GM21529 (cell line): ENCODE results near the gene QPRT.
"Not testable (repeated sequence)": the region's sequence is repeated elsewhere in the genome, so short reads cannot be mapped to it uniquely, and the experiment has no call there.

Experiments
- ATAC-seq: cut with Tn5 transposase; IDR thresholded peaks from one replicate; pipeline ENCODE4 v1.9.1; 2021; ENCODE audit not compliant: unreplicated experiment

QPRT gene

DNA sequence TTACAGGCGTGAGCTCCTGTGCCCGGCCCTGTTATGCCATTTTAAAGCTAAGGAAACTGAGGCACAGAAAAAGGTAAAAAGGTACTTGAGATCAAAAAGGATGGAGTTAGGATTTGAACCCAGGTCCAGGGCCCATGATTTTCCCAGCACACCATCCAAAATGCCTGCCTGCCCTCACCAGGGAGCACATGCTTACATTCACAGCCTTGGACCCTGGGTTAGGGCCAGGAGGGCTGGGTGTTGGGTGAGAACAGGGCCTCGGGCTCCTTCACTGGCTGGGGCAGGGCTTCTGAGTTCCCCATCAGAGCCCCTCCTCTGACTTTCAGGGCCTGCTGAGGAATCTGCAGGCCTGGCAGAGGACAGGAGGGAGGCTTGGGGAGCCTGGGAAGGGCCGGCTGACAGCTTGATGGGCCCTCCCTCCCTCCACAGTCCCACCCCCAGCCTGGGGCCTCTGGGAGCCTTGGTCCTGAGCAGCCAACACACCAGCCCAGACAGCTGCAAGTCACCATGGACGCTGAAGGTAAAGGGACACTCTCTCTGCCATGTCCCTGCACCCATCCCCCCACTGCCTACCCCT lies at the start of gene QPRT:
QPRT (plus strand) TSS at position 490 of the 577 bp plus-strand sequence; CDS start at position 508, 18 bp downstream.
- ATAC-seq: no peak

DNA sequence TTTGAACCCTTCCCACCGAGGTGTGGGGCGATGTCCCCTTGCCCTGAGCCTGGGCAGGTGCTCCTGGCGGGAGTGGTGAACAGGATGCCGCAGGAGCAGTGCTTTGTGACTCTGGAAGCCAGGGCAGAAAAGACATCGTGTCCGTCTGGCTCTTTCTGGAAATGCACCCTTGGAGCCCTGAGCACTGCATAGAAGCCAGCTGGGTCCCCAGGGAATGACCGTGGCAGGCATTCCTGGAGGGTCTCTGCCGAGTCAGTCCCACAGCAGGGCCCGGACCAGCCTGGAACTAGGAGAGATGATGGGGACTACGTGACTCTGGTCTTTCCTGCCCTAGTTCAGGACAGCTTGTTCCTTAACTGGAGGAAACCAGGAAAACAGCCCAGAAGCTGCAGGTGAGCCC lies 49.7 kb upstream of the QPRT start:
- not testable (repeated sequence) for ATAC-seq

DNA sequence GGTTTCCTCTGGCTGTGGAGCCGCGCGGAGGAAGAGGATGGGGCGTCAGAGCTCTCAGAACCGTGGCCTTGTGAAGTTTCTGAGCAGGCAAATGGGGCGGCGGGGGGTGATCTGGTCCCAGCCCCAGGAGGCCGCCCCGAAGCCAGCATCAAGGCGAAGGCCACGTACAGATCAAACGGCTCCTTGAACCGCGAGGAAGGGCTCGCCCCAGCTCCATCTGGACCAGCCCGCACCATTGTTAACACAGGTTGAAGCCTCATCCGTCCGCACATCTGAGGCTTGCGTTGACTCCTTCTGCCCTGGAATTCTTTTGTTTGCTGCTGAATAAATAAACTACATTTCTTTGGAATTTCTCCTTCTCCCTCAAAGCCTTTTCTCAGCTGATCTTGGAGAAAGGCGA lies 47.3 kb upstream of the QPRT start:
- not testable (repeated sequence) for ATAC-seq

DNA sequence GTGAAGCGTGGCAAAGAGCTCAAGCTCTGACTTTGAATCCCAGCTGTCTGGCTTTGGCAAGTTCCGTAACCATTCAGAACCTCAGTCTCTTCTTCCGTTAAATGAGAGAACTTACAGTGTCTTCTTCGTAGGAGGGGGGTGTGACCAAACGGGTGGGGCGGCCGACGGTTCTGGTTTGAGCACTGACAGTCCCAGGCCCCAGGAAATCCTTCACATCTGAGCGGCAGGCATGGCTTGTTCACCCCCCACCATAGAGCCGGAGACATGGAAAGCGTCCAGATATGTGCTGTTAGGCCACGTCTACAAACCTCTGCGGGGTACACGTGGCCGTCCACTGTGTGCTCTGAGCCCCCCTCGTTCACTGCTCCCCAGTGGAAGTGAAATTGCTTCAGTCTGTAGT lies 43.1 kb upstream of the QPRT start:
- not testable (repeated sequence) for ATAC-seq

DNA sequence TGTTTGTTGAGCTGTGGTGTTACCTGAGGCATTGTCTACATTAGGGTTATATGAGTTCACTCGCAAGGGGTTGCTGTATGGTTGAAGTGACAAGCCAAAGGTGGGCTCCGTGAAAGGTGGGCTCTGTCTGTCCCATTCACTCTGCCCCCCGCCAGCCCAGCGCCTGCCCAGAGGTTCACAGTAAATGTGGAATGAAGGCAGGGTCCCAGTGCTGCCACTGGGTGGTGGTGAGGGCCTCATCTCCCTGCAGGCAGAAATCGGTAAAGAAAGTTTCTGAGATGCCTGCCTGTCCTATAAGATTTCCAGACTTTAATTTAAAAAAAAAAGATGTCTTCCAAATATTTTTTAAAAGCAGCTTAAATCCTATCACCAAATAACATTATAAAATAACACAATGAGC lies 42.6 kb upstream of the QPRT start:
- not testable (repeated sequence) for ATAC-seq

DNA sequence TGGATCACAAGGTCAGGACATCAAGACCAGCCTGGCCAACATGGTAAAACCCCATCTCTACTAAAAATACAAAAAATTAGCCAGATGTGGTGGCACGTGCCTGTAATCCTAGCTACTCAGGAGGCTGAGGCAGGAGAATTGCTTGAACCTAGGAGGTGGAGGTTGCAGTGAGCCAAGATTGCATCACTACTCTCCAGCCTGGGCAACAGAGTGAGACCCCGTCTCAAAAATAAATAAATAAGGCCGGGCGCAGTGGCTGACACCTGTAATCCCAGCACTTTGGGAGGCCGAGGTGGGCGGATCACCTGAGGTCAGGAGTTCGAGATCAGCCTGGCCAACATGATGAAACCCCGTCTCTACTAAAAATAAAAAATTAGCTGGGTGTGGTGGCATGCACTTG lies 40.2 kb upstream of the QPRT start:
- ATAC-seq: not testable (repeated sequence)

DNA sequence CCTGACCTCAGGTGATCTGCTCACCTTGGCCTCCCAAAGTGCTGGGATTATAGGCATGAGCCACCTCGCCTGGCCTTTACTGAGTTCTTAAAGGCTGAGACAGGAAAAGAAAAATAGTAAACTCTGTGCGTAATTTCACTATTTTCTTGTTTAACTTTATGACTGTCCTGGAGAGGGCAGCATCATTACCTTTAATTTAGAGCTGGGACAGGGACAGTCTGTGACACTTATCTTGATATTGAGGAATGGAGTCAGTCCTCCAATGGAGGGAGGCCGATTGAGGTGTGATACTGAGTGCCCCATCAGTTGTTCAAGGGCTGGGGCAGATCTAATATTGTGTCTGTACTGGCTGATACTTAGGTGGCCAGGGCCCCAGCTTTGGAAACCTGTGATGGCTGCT lies 37.4 kb upstream of the QPRT start:
- no peak for ATAC-seq

DNA sequence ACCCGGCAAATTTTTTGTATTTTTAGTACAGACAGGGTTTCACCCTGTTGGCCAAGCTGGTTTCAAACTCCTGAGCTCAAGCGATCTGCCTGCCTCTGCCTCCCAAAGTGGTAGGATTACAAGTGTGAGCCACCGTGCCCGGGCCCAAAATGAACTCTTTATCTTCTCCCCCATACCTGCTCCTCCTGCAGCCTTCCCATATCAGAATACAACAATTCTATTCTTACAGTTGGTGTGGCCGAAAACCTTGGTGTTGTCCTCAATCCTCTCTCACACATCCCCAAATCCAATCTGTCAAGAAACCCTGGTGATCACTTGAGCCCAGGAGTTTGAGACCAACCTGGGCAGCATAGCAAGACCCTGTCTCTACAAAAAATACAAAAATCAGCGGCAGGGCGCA lies 35.4 kb upstream of the QPRT start:
- no peak for ATAC-seq

DNA sequence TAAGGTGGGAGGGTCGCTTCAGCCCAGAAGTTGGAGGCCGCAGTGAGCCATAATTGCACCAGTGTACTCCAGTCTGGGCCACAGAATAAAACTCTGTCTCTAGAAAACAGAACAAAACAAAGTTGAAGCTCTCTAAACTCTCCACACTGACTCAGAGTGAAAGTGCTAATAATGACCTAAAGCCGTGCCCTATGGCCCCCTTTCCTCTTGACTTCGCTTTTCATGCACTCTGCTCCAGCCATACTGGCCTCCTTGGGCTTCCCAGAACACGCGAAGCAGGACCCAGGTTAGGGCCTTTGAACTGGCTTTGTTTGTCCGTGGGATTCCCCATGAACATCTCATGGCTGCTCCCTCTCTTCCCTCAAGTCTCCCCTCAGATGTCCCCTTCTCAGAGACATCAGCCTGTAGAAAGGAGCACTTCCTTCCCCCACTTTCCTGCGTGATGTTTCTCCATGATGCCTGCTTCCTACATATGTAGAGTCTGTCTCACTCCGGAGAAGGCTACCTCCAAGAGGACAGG lies 34.6 kb upstream of the QPRT start:
- peak; percentile 54 for ATAC-seq

DNA sequence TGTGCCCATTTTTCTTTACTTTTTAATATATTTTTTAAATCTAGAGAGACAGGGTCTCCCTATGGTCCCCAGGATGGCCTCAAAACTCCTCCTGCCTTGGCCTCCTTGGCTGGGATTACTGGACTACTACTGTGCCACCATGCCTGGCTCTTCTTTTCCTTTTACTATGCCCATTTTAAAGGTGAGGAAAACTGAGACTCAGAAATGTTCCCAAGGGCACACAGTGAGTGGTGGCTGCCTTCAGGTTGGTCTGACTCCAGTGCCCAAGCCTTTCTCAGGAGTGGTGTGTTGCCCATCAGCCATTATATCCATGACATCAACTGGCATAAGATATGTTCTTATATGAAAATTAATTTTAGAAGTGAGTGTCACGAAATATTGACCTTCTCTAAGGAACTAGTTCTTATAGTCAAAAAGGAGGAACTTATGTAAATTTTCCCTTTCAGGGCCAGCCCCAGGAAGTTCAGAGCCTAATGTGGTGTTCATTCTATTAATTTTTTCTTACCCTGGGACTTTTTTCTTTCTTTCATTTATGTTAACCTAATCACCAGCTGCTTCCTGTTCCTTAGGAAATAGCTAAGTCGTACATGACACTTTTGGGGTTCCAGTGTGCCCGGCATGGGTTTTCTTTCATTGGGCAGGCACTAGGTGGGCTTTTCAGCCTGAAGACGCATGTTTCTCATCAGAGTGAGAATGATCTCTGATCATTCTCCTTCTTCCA lies 33.8 kb upstream of the QPRT start:
- no peak for ATAC-seq

DNA sequence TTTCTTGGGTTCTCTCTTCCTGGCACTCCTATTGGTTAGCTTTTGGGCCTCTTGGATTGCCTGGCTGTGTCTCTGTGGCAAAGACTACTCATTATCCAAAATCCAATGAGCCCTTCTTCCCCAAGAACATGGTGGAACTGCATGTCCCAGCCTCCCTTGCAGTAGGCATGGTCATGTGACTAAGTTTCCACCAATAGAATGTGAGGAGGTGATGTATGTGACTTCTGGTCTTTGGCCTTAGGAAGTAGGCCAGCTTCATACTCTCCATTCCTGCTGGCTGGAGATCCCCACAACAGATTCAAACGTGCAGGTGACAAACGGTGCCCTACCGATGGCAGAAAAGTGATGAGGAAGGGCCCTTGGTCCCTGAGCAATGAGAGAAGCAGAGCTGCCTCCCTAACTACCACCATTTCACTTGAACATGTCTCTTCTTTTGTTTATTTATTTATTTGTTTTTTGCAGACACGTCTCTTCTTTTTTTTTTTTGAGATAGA lies 33.2 kb upstream of the QPRT start:
- ATAC-seq: no peak

DNA sequence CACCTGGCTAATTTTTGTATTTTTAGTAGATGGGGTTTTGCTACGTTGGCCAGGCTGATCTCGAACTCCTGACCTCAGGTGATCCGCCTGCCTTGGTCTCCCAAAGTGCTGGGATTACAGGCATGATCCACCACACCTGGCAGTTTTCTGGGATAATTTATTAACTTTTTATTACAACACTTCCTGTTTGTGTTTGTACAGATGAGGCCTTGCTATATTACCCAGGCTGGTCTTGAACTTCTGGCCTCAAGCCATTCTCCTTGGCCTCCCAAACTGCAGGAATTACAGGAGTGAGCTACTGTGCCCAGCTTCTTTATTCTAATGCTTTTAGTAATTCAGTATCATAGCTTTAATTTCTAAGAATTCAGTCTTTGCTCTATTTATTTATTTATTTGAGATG lies 32.0 kb upstream of the QPRT start:
- no peak for ATAC-seq

DNA sequence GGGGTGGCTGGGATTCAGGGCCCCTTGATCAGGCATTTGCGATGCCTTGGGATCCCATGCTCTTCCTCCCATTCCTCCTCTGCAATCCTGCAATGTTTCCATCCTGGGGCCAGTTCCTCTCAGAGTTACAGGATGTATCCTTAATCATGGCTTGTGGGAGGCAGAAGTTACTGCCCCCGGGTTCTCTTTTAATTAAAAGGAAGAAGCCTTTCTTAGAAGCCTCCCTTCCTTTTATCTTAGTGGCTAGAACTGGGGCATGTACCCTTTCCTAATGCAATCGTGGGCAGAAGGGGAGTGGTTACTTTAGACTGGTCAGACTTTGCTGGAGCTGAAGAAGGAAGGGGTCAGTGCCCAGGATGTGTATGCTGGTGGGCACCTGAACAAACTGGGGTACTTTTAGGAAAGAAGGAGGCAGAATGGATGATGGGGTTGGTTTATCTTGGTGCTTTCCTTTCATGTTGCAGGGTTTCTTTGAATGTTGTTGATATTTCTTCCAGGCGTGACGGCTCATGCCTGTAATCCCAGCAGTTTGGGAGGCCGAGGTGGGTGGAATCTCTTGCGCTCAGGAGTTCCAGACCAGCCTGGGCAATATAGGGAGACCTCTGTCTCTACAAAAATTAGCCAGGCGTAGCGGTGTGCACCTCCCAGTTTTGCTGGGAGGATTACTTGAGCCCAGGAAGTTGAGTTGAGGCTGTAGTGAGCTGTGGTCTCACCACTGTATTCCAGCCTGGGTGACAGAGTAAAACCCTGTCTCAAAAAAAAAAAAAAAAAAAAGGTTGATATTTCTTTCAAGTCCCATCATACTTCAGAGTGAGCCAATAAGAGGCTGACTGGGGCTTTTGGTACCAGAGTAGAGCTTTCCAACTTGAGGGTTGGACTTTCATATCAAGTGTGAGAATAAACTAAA lies 29.1 kb upstream of the QPRT start:
- no peak for ATAC-seq

DNA sequence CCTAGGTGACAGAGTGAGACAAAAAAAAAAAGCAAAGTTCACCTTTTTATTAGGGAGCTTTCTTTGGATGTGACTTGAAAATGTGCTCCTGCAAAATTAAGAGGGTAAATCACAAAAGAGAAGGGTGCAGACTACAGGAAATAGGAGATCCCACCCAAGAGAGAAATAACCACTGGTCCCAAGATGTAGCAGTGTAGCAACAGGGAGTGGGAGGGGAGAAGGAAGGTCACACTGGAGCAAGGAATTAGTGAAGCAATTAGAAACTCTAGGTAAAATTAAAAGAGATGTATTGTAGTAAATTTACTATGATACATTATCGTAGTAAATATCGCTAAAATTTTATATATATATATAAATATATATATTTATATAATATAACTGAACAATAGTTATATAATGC lies 28.2 kb upstream of the QPRT start:
- ATAC-seq: no peak

DNA sequence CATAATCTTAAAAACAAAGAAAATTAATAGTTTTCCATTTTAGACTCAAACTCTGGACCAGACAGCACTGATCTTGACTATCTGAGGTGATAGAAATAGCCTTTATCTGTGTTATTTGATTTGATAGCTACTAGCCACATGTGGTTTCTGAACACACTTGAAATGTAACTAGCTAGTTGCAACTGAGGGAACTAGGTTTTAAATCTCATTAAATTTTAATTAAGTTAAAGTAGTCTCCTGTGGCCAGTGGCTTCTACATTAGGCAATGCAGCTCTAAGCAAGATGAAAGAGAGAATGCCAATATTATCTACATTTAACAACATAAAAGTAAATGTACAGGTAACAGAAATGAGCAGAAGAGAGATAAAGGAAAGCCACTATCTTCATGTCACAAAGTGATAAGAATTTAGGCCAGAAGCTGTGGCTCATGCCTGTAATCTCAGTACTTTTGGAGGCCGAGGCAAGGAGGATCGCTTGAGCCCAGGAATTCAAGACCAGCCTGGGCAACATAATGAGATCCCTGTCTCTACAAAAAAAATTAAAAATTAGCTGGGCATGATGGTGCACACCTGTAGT lies 27.1 kb upstream of the QPRT start:
- no peak for ATAC-seq

DNA sequence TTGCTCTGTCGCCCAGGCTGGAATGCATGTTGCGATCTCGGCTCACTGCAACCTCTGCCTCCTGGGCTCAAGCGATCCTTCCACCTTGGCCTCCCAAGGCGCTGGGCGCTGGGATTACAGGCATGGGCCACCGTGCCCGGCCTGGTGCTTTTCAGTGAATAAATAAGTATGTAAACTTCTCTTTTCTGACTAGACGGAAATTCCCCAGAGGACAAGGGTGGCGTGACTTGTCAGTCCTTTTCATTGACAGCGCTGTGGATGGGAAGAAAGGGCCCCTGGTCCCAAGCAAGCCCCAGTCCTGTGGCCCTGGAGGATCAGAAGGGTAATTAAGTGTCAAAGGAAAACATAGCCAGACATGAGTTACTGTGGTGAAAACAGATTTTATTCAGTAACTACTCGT lies 25.5 kb upstream of the QPRT start:
- no peak for ATAC-seq

DNA sequence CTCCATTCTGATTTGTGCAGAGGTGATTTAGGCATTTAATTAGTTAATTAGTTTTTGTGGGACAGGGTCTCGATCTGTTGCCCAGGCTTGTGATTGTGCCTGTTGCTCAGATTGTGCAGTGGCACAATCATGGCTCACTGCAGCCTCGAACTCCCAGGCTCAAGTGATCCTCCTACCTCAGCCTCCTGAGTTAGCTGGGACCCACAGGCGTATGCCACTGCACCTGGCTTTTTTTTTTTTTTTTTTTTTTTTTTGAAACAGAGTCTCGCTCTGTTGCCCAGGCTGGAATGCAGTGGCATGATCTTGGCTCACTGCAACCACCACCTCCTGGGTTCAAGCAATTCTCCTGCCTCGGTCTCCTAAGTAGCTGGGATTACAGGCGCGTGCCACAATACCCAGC lies 25.1 kb upstream of the QPRT start:
- not testable (repeated sequence) for ATAC-seq

DNA sequence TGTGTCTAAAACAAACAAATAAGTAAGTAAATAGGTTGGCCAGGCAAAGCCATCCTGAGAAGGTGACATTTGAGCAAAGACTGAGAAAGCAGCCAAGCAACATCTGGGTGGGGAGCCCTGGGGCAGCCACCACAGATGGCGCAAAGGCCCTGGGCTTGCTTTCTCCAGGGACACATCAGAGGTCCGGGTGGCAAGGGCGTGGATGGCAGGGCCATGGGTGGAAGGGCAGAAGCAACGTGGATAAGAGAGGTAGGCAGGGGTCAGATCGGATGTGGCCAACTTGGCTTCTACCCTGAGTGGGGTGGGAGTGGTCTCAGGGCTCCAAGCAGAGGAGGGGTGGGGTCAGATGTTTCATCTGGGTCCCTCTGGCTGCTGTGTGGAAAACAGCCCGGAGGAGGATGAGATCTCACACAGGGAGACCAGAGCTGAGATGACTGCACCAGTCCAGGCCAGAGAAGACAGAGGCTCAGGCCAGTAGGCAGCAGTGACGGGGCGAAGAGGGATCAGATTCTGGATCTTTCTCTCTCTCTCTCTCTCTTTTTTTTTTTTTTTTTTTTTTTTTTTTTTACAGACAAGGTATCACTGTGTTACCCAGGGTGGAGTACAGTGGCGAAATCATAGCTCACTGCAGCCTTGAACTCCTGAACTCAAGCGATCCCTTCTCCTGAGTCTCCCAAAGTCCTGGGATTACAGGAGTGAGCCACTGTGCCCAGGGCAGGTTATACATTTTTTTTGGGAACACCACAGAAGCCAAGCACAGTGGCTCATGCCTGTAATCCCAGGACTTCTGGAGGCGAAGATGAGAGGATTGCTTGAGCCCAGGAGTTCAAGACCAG lies 22.1 kb upstream of the QPRT start:
- no peak for ATAC-seq

DNA sequence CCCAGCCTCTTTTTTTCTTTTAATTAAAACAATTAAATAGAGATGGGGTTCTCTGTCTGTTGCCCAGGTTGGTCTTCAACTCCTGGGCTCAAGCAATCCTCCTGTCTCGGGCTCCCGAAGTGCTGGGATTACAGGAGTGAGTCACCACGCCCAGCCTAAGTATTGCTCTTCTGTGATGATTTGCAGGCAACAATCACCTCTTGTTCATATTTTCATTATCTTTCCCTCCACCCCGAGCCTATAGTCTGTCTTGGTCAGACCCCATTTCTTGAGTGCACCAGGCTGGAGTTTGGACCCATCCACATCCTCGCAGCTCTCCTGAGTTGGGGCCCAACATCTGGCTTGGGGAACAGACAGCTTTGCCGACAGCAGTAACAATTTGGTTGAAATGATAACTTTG lies 20.3 kb upstream of the QPRT start:
- no peak for ATAC-seq

DNA sequence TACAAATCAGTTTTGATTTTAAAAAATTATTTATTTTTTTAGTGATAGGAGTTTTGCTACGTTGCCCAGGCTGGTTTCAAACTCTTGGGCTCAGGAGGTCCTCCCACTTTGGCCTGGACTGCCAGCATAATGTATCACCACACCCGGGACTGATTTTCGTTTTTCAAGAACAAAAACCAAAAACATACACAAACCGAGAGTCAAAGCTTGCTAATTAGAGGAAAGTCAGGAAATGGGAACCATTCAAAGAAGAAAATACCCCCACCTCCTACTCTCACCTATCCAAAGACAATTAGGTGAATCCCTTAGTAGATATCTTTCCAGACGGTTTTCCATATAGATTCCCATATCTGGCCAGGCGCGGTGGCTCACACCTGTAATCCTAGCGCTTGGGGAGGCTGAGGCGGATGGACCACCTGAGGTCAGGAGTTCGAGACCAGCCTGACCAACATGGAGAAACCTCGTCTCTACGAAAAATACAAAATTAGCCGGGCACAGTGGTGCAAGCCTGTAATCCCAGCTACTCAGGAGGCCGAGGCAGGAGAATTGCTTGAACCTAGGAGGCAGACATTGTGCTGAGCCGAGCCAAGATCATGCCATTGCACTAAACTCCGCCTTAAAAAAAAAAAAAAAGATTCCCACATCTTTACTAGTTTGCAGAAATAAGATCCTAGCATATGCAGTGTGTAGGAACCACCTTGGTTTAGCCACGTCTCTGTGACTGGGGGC lies 16.8 kb upstream of the QPRT start:
- no peak for ATAC-seq
